Measurements from ENCODE around the gene RNF31.

DNA sequence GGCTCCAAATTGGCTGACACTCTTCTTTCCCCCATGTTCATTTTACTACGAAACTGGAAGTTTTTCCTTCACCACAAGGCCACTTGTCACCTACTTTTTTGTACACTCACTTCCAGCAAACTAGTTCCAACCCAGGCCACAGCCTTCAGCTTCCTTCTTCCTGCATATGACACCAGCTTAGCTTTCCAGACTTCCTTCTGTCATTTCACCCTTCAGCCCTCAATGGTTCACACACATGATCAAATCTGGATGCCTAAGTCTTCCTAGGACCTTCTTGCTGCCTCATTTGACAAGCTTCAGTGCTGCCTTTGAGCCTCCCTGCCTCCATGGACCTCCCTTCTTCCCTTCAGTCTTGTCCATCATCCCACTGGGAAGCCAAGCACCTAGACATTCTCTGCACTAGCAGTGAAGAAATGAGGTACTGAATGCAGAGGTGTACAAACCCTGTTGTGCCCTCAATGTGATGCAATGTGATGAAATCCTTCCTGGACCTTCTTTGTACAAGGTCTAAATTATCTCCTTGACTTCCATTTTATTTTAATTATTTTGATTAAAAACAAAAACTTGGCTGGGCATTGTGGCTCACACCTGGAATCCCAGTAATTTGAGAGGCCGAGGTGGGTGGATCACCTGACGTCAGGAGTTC, 20.3 kb downstream of the RNF31 start:
- TF ChIP-seq CREB5 (CRISPR knock-in tag; IDR thresholded peaks at IDR 0.05; ENCODE audit: low read depth) = no peak
- TF ChIP-seq POU6F1 (CRISPR knock-in tag; IDR thresholded peaks at IDR 0.05; ENCODE audit: borderline replicate concordance, low read depth) = no peak
- TF ChIP-seq PPARA (CRISPR knock-in tag; IDR thresholded peaks at IDR 0.05; ENCODE audit: borderline replicate concordance) = no peak
- TF ChIP-seq, protein P1, sequence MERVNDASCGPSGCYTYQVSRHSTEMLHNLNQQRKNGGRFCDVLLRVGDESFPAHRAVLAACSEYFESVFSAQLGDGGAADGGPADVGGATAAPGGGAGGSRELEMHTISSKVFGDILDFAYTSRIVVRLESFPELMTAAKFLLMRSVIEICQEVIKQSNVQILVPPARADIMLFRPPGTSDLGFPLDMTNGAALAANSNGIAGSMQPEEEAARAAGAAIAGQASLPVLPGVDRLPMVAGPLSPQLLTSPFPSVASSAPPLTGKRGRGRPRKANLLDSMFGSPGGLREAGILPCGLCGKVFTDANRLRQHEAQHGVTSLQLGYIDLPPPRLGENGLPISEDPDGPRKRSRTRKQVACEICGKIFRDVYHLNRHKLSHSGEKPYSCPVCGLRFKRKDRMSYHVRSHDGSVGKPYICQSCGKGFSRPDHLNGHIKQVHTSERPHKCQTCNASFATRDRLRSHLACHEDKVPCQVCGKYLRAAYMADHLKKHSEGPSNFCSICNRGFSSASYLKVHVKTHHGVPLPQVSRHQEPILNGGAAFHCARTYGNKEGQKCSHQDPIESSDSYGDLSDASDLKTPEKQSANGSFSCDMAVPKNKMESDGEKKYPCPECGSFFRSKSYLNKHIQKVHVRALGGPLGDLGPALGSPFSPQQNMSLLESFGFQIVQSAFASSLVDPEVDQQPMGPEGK (CRISPR knock-in tag; IDR thresholded peaks at IDR 0.05; ENCODE audit: borderline replicate concordance) = no peak
- TF ChIP-seq TCF4 (CRISPR knock-in tag; IDR thresholded peaks at IDR 0.05; ENCODE audit: borderline replicate concordance) = no peak
- TF ChIP-seq ARNTL (CRISPR knock-in tag; IDR thresholded peaks at IDR 0.05; ENCODE audit: borderline replicate concordance, low read depth) = no peak
- no peak for TF ChIP-seq ZFP30 (CRISPR knock-in tag; IDR thresholded peaks at IDR 0.05)
- TF ChIP-seq ZNF70 (CRISPR knock-in tag; IDR thresholded peaks at IDR 0.05) = no peak
- TF ChIP-seq CSDC2 (CRISPR knock-in tag; IDR thresholded peaks at IDR 0.05) = no peak
- TF ChIP-seq RARB (CRISPR knock-in tag; IDR thresholded peaks at IDR 0.05) = no peak
- no peak for TF ChIP-seq ZNF8 (CRISPR knock-in tag; IDR thresholded peaks at IDR 0.05)
